H9 (cell line): ENCODE measurements around the gene HIPK2. TPM values are rescaled to one million over a fixed set of nuclear protein-coding genes. Genes with fewer than 3 reads are reported as not detected.

Experiments used
- DNase-seq: peaks from one replicate; pipeline ENCODE4 v3.0.0-alpha.2; 2017
- H2AFZ ChIP-seq: one replicate; pipeline ENCODE4 v1.6.1; 2013; ENCODE audit warnings: mild to moderate bottlenecking, low read length, control low read depth, moderate library complexity
- H2AK5ac ChIP-seq: 2 replicates; pipeline ENCODE4 v1.6.1; 2013; ENCODE audit warnings: low read length, control low read depth, mixed read lengths; ENCODE audit not compliant: insufficient read length
- H2BK120ac ChIP-seq: one replicate; pipeline ENCODE4 v1.6.1; 2013; ENCODE audit warnings: low read depth, mild to moderate bottlenecking, low read length, control low read depth, inconsistent platforms; ENCODE audit not compliant: poor library complexity, severe bottlenecking
- H2BK12ac ChIP-seq: 2 replicates; pipeline ENCODE4 v1.6.1; 2013; ENCODE audit warnings: low read length, control low read depth, mixed read lengths, low read depth; ENCODE audit not compliant: insufficient read length
- H2BK15ac ChIP-seq: 2 replicates; pipeline ENCODE4 v1.6.1; 2013; ENCODE audit warnings: low read depth, low read length, control low read depth
- H2BK20ac ChIP-seq: one replicate; pipeline ENCODE4 v1.6.1; 2013; ENCODE audit warnings: low read depth, mild to moderate bottlenecking, low read length, control low read depth, inconsistent platforms; ENCODE audit not compliant: poor library complexity, severe bottlenecking
- H2BK5ac ChIP-seq: 2 replicates; pipeline ENCODE4 v1.6.1; 2013; ENCODE audit warnings: low read length, control low read depth, mixed read lengths; ENCODE audit not compliant: insufficient read length
- H3K14ac ChIP-seq: 2 replicates; pipeline ENCODE4 v1.6.1; 2013; ENCODE audit warnings: low read length, control low read depth; ENCODE audit not compliant: insufficient read depth
- H3K18ac ChIP-seq: 2 replicates; pipeline ENCODE4 v1.6.1; 2013; ENCODE audit warnings: low read depth, mild to moderate bottlenecking, mixed read lengths, low read length, control low read depth; ENCODE audit not compliant: insufficient read length
- H3K23ac ChIP-seq: 2 replicates; pipeline ENCODE4 v1.6.1; 2013; ENCODE audit warnings: low read length, control low read depth, mixed read lengths, low read depth; ENCODE audit not compliant: insufficient read length
- H3K23me2 ChIP-seq: 2 replicates; pipeline ENCODE4 v1.6.1; 2013; ENCODE audit warnings: low read depth, mild to moderate bottlenecking, mixed read lengths, low read length, control low read depth; ENCODE audit not compliant: insufficient read length, poor library complexity, severe bottlenecking
- H3K27ac ChIP-seq: 2 replicates; pipeline ENCODE4 v1.5.1; 2013; ENCODE audit warnings: low read length, control low read depth, mixed read lengths, low read depth; ENCODE audit not compliant: insufficient read length
- H3K27me3 ChIP-seq: 2 replicates; pipeline ENCODE4 v1.6.1; 2013; ENCODE audit warnings: low read length, control low read depth, inconsistent platforms; ENCODE audit not compliant: insufficient read depth
- H3K4ac ChIP-seq: 2 replicates; pipeline ENCODE4 v1.6.1; 2013; ENCODE audit warnings: low read depth, mild to moderate bottlenecking, control low read depth, inconsistent platforms, low read length, moderate library complexity
- H3K4me1 ChIP-seq: 2 replicates; pipeline ENCODE4 v1.6.1; 2013; ENCODE audit warnings: low read length, control low read depth, inconsistent platforms; ENCODE audit not compliant: insufficient read depth
- H3K4me2 ChIP-seq: 2 replicates; pipeline ENCODE4 v1.6.1; 2013; ENCODE audit warnings: low read length, control low read depth, mixed read lengths; ENCODE audit not compliant: insufficient read length, insufficient read depth
- H3K56ac ChIP-seq: 2 replicates; pipeline ENCODE4 v1.6.1; 2013; ENCODE audit warnings: low read depth, mild to moderate bottlenecking, mixed read lengths, low read length, control low read depth; ENCODE audit not compliant: insufficient read length
- H3K79me1 ChIP-seq: 2 replicates; pipeline ENCODE4 v1.6.1; 2013; ENCODE audit warnings: low read depth, mild to moderate bottlenecking, moderate library complexity, low read length, control low read depth, inconsistent platforms; ENCODE audit not compliant: insufficient read depth, poor library complexity, severe bottlenecking
- H3K79me2 ChIP-seq: 2 replicates; pipeline ENCODE4 v1.6.1; 2013; ENCODE audit warnings: low read length, control low read depth, inconsistent platforms; ENCODE audit not compliant: insufficient read depth
- H3K9ac ChIP-seq: 2 replicates; pipeline ENCODE4 v1.6.1; 2013; ENCODE audit warnings: low read length, control low read depth, mixed read lengths; ENCODE audit not compliant: insufficient read length; ENCODE audit errors: extremely low read depth
- H3K9me3 ChIP-seq: one replicate; pipeline ENCODE4 v1.6.1; 2013; ENCODE audit warnings: low read depth, low read length, inconsistent platforms; ENCODE audit not compliant: control insufficient read depth
- H3T11ph ChIP-seq: one replicate; pipeline ENCODE4 v1.6.1; 2013; ENCODE audit warnings: mild to moderate bottlenecking, low read length, control low read depth, inconsistent platforms
- H4K20me1 ChIP-seq: one replicate; pipeline ENCODE4 v1.6.1; 2013; ENCODE audit not compliant: control insufficient read depth, insufficient read length, insufficient read depth
- H4K5ac ChIP-seq: 2 replicates; pipeline ENCODE4 v1.6.1; 2013; ENCODE audit warnings: low read depth, mild to moderate bottlenecking, mixed read lengths, low read length, control low read depth; ENCODE audit not compliant: insufficient read length
- H4K8ac ChIP-seq: replicated peaks from 2 replicates; pipeline ENCODE4 v1.6.1; 2013; ENCODE audit warnings: low read length, control low read depth, mixed read lengths, low read depth; ENCODE audit not compliant: insufficient read length
- H4K91ac ChIP-seq: 2 replicates; pipeline ENCODE4 v1.6.1; 2013; ENCODE audit warnings: low read depth, mild to moderate bottlenecking, moderate library complexity, mixed read lengths, low read length, control low read depth; ENCODE audit not compliant: insufficient read length
- H3K27ac Mint-ChIP-seq, 3 experiments: 2 replicates in 2 of 3; 3 replicates in 1 of 3; pipeline ENCODE4 v1.8.0; 2020 to 2021; ENCODE audit warnings: mixed read lengths in 3 of 3, mild to moderate bottlenecking in 1 of 3, moderate library complexity in 1 of 3
- H3K27me3 Mint-ChIP-seq: 2 replicates; pipeline ENCODE4 v1.8.0; 2021; ENCODE audit warnings: low read depth, mild to moderate bottlenecking, moderate library complexity, mixed read lengths
- H3K36me3 Mint-ChIP-seq, 3 experiments: 2 replicates in 2 of 3; 3 replicates in 1 of 3; pipeline ENCODE4 v1.8.0; 2020 to 2021; ENCODE audit warnings: low read depth in 3 of 3, mixed read lengths in 3 of 3; ENCODE audit not compliant: insufficient read depth in 1 of 3
- H3K4me1 Mint-ChIP-seq, 2 experiments: 2 replicates each; pipeline ENCODE4 v1.8.0; 2020; ENCODE audit warnings: mixed read lengths in 2 of 2
- H3K4me3 Mint-ChIP-seq, 2 experiments: 2 replicates in 1 of 2; 3 replicates in 1 of 2; pipeline ENCODE4 v1.8.0; 2020 to 2021; ENCODE audit warnings: mild to moderate bottlenecking in 2 of 2, mixed read lengths in 2 of 2, moderate library complexity in 1 of 2
- H3K9me3 Mint-ChIP-seq, 2 experiments: 2 replicates in 1 of 2; 3 replicates in 1 of 2; pipeline ENCODE4 v1.8.0; 2020; ENCODE audit warnings: mild to moderate bottlenecking in 2 of 2, mixed read lengths in 2 of 2, moderate library complexity in 1 of 2
- WGBS: extraction: QIAGEN DNeasy Blood & Tissue Kit; methylation state at CpG from one replicate; pipeline ENCODE4 v1.1.7; 2013; ENCODE audit warnings: missing lambda C conversion rate, low lambda C conversion rate, mixed read lengths; ENCODE audit not compliant: insufficient read length; ENCODE audit errors: extremely low coverage; 5-methylcytosine and 5-hydroxymethylcytosine counted together
- total RNA-seq: library from RNA; stranded (reverse); gene quantifications from 2 replicates; pipeline ENCODE4 v1.2.1, GENCODE V29; 2021
- TF ChIP-seq, protein P1 (sequence below): fragments of 200-600 bp; sonication (generic); conservative IDR thresholded peaks from 3 replicates; pipeline ENCODE4 v1.8.0; 2021; ENCODE audit warnings: antibody characterized with exemption, mild to moderate bottlenecking

The HIPK2 gene
- total RNA-seq, 1 experiment from 2014 or later, result 21.9 TPM

DNA sequence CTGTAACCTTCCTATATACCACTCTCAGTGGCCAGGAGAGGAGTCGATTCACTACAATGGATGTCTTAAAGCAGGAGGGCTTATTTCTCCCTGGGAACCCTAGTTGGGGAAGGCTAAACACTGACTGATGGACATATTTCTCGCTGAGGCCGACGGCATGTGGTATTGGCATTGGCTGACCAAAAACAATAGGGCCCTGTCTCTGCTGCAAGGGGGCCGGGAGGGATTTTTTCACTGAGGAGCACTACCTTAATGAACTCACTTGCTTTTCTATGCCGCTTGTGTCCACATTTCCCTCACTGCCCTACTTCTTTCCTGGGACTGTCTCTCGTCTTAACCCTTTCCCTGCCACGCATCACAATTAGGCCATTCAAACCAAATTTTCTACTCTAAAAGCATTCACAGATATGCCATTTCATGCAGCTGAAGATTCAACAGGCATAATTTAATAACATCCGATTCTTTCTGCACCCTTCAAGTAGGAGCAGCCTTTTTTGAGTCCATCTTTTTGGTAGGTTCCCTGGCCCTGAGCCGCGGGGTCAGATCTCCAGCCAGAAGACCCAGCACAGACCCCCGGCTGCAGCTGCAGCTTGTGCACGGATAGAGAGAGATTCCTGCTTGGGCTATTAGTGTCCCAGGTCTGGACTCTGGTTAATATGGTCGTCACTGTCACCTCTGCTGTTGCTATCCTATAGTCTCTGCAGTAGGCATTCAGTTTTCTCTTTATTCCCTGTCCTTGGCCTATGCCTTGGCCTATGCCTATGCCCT is 118.7 kb downstream of the HIPK2 start:
- H3K9ac ChIP-seq, result no peak overlapping the region
- peaks cover 10% of the 10 kb centered on the region; the same call in 1 of the 2 replicates for H3K4me1 ChIP-seq
- H3K4ac ChIP-seq, result no peak overlapping the region
- H4K20me1 ChIP-seq, result no peaks in the 10 kb centered on the region
- Mint-ChIP-seq H3K27me3 (peaks cover 2% of the 10 kb centered on the region; the same call in 1 of the 2 replicates), H3K36me3 (no peaks in the 10 kb centered on the region; a peak in 1 of 7 replicates), H3K9me3 (no peaks in the 10 kb centered on the region), H3K4me1 (peaks cover 38 to 44% of the 10 kb centered on the region in 2 experiments), H3K27ac (peak overlapping the region in 2 of 3 experiments; percentile 6 to 23; a peak in 1 of 7 replicates), H3K4me3 (no peak overlapping the region)
- TF ChIP-seq, protein P1, sequence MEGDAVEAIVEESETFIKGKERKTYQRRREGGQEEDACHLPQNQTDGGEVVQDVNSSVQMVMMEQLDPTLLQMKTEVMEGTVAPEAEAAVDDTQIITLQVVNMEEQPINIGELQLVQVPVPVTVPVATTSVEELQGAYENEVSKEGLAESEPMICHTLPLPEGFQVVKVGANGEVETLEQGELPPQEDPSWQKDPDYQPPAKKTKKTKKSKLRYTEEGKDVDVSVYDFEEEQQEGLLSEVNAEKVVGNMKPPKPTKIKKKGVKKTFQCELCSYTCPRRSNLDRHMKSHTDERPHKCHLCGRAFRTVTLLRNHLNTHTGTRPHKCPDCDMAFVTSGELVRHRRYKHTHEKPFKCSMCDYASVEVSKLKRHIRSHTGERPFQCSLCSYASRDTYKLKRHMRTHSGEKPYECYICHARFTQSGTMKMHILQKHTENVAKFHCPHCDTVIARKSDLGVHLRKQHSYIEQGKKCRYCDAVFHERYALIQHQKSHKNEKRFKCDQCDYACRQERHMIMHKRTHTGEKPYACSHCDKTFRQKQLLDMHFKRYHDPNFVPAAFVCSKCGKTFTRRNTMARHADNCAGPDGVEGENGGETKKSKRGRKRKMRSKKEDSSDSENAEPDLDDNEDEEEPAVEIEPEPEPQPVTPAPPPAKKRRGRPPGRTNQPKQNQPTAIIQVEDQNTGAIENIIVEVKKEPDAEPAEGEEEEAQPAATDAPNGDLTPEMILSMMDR, result no peak
- no peaks in the 10 kb centered on the region for H3K23me2 ChIP-seq
- H3K9me3 ChIP-seq, result no peaks in the 10 kb centered on the region
- no peak overlapping the region for H3K23ac ChIP-seq
- no peak overlapping the region for H4K8ac ChIP-seq
- no peak overlapping the region for H2BK120ac ChIP-seq
- H4K5ac ChIP-seq, result no peak overlapping the region
- H3K79me2 ChIP-seq, result no peaks in the 10 kb centered on the region
- H2AFZ ChIP-seq, result no peak overlapping the region
- no peaks in the 10 kb centered on the region for H3K27me3 ChIP-seq
- H2BK20ac ChIP-seq, result no peak overlapping the region
- no peak overlapping the region for H2BK12ac ChIP-seq
- no peak overlapping the region for H3K56ac ChIP-seq
- no peak overlapping the region for H3K27ac ChIP-seq
- no peak overlapping the region for H2BK15ac ChIP-seq
- no peak overlapping the region for H2AK5ac ChIP-seq
- H3K79me1 ChIP-seq, result no peaks in the 10 kb centered on the region
- no peak overlapping the region for H4K91ac ChIP-seq
- H3T11ph ChIP-seq, result no peak overlapping the region
- WGBS, result no CpG with 5 or more reads among the region's 14 CpGs
- H3K4me2 ChIP-seq, result no peak overlapping the region
- no peak overlapping the region for H2BK5ac ChIP-seq
- peak overlapping the region; percentile 18 for H3K18ac ChIP-seq
- H3K14ac ChIP-seq, result no peak overlapping the region
- DNase-seq, result no peak
